HEK293T (cell line): Measurements from ENCODE around the gene PHRF1.
"Not testable (repeated sequence)": the region's sequence is repeated elsewhere in the genome, so short reads cannot be mapped to it uniquely, and the experiment has no call there.

ENCODE experiments used
- CTCF ChIA-PET: fragments of 350-600 bp; formaldehyde crosslinking; extraction: SDS; loops from one replicate; lab custom pipeline; 2021; ENCODE audit warnings: antibody characterized with exemption, inconsistent platforms; lab: Yijun Ruan, JAX
- POLR2A ChIA-PET: fragments of 350-600 bp; formaldehyde crosslinking; extraction: SDS; loops from one replicate; lab custom pipeline; 2020; ENCODE audit warnings: antibody characterized with exemption, inconsistent platforms; lab: Yijun Ruan, JAX
- DNase-seq: peaks from one replicate; pipeline ENCODE4 v3.0.0; 2012; ENCODE audit warnings: mixed read lengths; ENCODE audit errors: extremely low spot score
- ARNT ChIP-seq: fragments of 450-650 bp; IDR thresholded peaks from 2 replicates; pipeline ENCODE4 v1.6.1; 2017; ENCODE audit warnings: mild to moderate bottlenecking
- BHLHE40 ChIP-seq: fragments of 450-650 bp; IDR thresholded peaks from 2 replicates; pipeline ENCODE4 v1.6.1; 2016; ENCODE audit warnings: mild to moderate bottlenecking, moderate library complexity, borderline replicate concordance
- CTBP1 ChIP-seq: fragments of 450-650 bp; IDR thresholded peaks from 2 replicates; pipeline ENCODE4 v1.6.1; 2016; ENCODE audit warnings: borderline replicate concordance
- ELF4 ChIP-seq: fragments of 450-650 bp; IDR thresholded peaks from 2 replicates; pipeline ENCODE4 v1.6.1; 2017; ENCODE audit warnings: antibody characterized with exemption
- FOXA1 ChIP-seq: fragments of 450-650 bp; IDR thresholded peaks from 2 replicates; pipeline ENCODE4 v1.6.1; 2016; ENCODE audit warnings: mild to moderate bottlenecking
- FOXK2 ChIP-seq: fragments of 450-650 bp; IDR thresholded peaks from 2 replicates; pipeline ENCODE4 v1.6.1; 2016; ENCODE audit warnings: mild to moderate bottlenecking
- FOXM1 ChIP-seq: fragments of 450-650 bp; IDR thresholded peaks from 2 replicates; pipeline ENCODE4 v1.6.1; 2017; ENCODE audit warnings: mild to moderate bottlenecking, borderline replicate concordance
- HDGF ChIP-seq: fragments of 450-650 bp; IDR thresholded peaks from 2 replicates; pipeline ENCODE4 v1.6.1; 2017; ENCODE audit warnings: antibody characterized with exemption, borderline replicate concordance
- L3MBTL2 ChIP-seq: fragments of 450-650 bp; conservative IDR thresholded peaks from 2 replicates; pipeline ENCODE4 v1.6.1; 2016; ENCODE audit warnings: mild to moderate bottlenecking
- LEF1 ChIP-seq: fragments of 450-650 bp; IDR thresholded peaks from 2 replicates; pipeline ENCODE4 v1.6.1; 2017; ENCODE audit warnings: mild to moderate bottlenecking, borderline replicate concordance
- NFRKB ChIP-seq: fragments of 450-650 bp; IDR thresholded peaks from 2 replicates; pipeline ENCODE4 v1.6.1; 2016; ENCODE audit warnings: mild to moderate bottlenecking, moderate library complexity
- PKNOX1 ChIP-seq: fragments of 450-650 bp; IDR thresholded peaks from 2 replicates; pipeline ENCODE4 v1.6.1; 2016
- SP1 ChIP-seq: fragments of 450-650 bp; IDR thresholded peaks from 2 replicates; pipeline ENCODE4 v1.6.1; 2017
- SUZ12 ChIP-seq: fragments of 450-650 bp; IDR thresholded peaks from 2 replicates; pipeline ENCODE4 v1.6.1; 2016; ENCODE audit warnings: mild to moderate bottlenecking
- TARDBP ChIP-seq: fragments of 450-650 bp; IDR thresholded peaks from 2 replicates; pipeline ENCODE4 v1.6.1; 2016
- ZNF384 ChIP-seq: fragments of 450-650 bp; IDR thresholded peaks from 2 replicates; pipeline ENCODE4 v1.6.1; 2016

Gene PHRF1

GRCh38 chr11:643366-643765 lies 67.1 kb downstream of the PHRF1 start:
- CTCF ChIA-PET = no interaction called here
- DNase-seq = no peak
- POLR2A ChIA-PET = no interaction called here
- TF ChIP-seq L3MBTL2 = no peak
- no peak for TF ChIP-seq FOXK2
- TF ChIP-seq FOXM1 = no peak
- TF ChIP-seq NFRKB = no peak
- TF ChIP-seq CTBP1 = no peak
- TF ChIP-seq LEF1 = no peak
- TF ChIP-seq BHLHE40 = no peak
- no peak for TF ChIP-seq SP1
- TF ChIP-seq SUZ12 = no peak
- TF ChIP-seq TARDBP = no peak
- TF ChIP-seq PKNOX1 = no peak

- TF ChIP-seq BHLHE40 (no peak), SUZ12 (no peak), PKNOX1 (no peak), ELF4 (no peak)
- CTCF ChIA-PET = no interaction called here
- POLR2A ChIA-PET = no interaction called here
- no peak for DNase-seq
Measured at GRCh38 chr11:643849-644738, 67.8 kb downstream of the PHRF1 start.

GRCh38 chr11:645536-645935 lies 69.3 kb downstream of the PHRF1 start:
- DNase-seq = no peak
- CTCF ChIA-PET = interaction anchor here (0.7 kb wide), 1 partner anchor 91 kb away, joined by 4 read pairs; no protein-coding TSS in a partner anchor
- no peak for TF ChIP-seq SP1
- TF ChIP-seq FOXK2 = no peak
- TF ChIP-seq CTBP1 = no peak
- no peak for TF ChIP-seq FOXM1
- TF ChIP-seq ZNF384 = no peak
- no peak for TF ChIP-seq FOXA1
- TF ChIP-seq BHLHE40 = no peak
- no peak for TF ChIP-seq ARNT
- TF ChIP-seq PKNOX1 = no peak
- no peak for TF ChIP-seq HDGF
- POLR2A ChIA-PET = no interaction called here

- no peak for DNase-seq
- no peak for TF ChIP-seq HDGF
- TF ChIP-seq FOXK2 = no peak
- TF ChIP-seq ARNT = no peak
- no peak for TF ChIP-seq BHLHE40
- TF ChIP-seq PKNOX1 = no peak
- no peak for TF ChIP-seq TARDBP
- TF ChIP-seq CTBP1 = no peak
- no peak for TF ChIP-seq LEF1
- no peak for TF ChIP-seq SP1
- no peak for TF ChIP-seq L3MBTL2
- TF ChIP-seq FOXA1 = no peak
- no peak for TF ChIP-seq ELF4
- TF ChIP-seq ZNF384 = no peak
- no peak for TF ChIP-seq NFRKB
- TF ChIP-seq SUZ12 = no peak
- TF ChIP-seq FOXM1 = no peak
- ChIA-PET POLR2A (no interaction called here), CTCF (interaction anchor here (0.7 kb wide), 1 partner anchor 92 kb away, joined by 4 read pairs; no protein-coding TSS in a partner anchor)
Measured at GRCh38 chr11:646214-646613, 69.9 kb downstream of the PHRF1 start.

- CTCF ChIA-PET, POLR2A ChIA-PET, DNase-seq: not testable (repeated sequence)
Measured at GRCh38 chr11:647672-648158, 71.4 kb downstream of the PHRF1 start.

GRCh38 chr11:650482-650881 lies 74.2 kb downstream of the PHRF1 start:
- ChIA-PET POLR2A (no interaction called here), CTCF (no interaction called here)
- no peak for DNase-seq
- TF ChIP-seq HDGF = no peak
- no peak for TF ChIP-seq SP1
- no peak for TF ChIP-seq ARNT
- no peak for TF ChIP-seq FOXA1
- TF ChIP-seq FOXK2 = no peak
- TF ChIP-seq L3MBTL2 = no peak
- no peak for TF ChIP-seq FOXM1
- TF ChIP-seq BHLHE40 = no peak

- CTCF ChIA-PET, POLR2A ChIA-PET, DNase-seq: not testable (repeated sequence)
Measured at GRCh38 chr11:653136-653535, 76.9 kb downstream of the PHRF1 start.
